ENCODE data around the gene PRKAB2. TPM values are rescaled to one million over a fixed set of nuclear protein-coding genes. Genes with fewer than 3 reads are reported as not detected.

The PRKAB2 gene, protein sequence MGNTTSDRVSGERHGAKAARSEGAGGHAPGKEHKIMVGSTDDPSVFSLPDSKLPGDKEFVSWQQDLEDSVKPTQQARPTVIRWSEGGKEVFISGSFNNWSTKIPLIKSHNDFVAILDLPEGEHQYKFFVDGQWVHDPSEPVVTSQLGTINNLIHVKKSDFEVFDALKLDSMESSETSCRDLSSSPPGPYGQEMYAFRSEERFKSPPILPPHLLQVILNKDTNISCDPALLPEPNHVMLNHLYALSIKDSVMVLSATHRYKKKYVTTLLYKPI
- total RNA-seq: 10 to 100 TPM in 4 of 5 donors, 1 to 10 TPM in 1; 8.1 to 26.3 (median 18.1) TPM
- 1 to 10 TPM; 6.0 to 7.5 (median 6.7) TPM for polyA plus RNA-seq
- long read RNA-seq, donor 1: 0 reads
- long read RNA-seq, donor 2, full-length matches to known transcripts: 3 of 3 reads
- long read RNA-seq, donor 2, partial matches to known transcripts: 0 of 3 reads
- long read RNA-seq, donor 2, other reads (novel, unspliced or antisense): 0 of 3 reads
- long read RNA-seq, donor 3, full-length matches to known transcripts: 3 of 3 reads
- long read RNA-seq, donor 3, partial matches to known transcripts: 0 of 3 reads
- long read RNA-seq, donor 3, other reads (novel, unspliced or antisense): 0 of 3 reads
- long read RNA-seq, donor 4: 0 reads
- long read RNA-seq, donor 5, full-length matches to known transcripts: 4 of 9 reads
- long read RNA-seq, donor 5, partial matches to known transcripts: 5 of 9 reads
- long read RNA-seq, donor 5, other reads (novel, unspliced or antisense): 0 of 9 reads
- long read RNA-seq, donor 6: 0 reads
- long read RNA-seq, donor 7, full-length matches to known transcripts: 2 of 7 reads
- long read RNA-seq, donor 7, partial matches to known transcripts: 5 of 7 reads
- long read RNA-seq, donor 7, other reads (novel, unspliced or antisense): 0 of 7 reads
- long read RNA-seq, donor 8, full-length matches to known transcripts: 3 of 3 reads
- long read RNA-seq, donor 8, partial matches to known transcripts: 0 of 3 reads
- long read RNA-seq, donor 8, other reads (novel, unspliced or antisense): 0 of 3 reads
- long read RNA-seq, donor 9, full-length matches to known transcripts: 4 of 4 reads
- long read RNA-seq, donor 9, partial matches to known transcripts: 0 of 4 reads
- long read RNA-seq, donor 9, other reads (novel, unspliced or antisense): 0 of 4 reads
- long read RNA-seq, donor 10: 0 reads

DNA sequence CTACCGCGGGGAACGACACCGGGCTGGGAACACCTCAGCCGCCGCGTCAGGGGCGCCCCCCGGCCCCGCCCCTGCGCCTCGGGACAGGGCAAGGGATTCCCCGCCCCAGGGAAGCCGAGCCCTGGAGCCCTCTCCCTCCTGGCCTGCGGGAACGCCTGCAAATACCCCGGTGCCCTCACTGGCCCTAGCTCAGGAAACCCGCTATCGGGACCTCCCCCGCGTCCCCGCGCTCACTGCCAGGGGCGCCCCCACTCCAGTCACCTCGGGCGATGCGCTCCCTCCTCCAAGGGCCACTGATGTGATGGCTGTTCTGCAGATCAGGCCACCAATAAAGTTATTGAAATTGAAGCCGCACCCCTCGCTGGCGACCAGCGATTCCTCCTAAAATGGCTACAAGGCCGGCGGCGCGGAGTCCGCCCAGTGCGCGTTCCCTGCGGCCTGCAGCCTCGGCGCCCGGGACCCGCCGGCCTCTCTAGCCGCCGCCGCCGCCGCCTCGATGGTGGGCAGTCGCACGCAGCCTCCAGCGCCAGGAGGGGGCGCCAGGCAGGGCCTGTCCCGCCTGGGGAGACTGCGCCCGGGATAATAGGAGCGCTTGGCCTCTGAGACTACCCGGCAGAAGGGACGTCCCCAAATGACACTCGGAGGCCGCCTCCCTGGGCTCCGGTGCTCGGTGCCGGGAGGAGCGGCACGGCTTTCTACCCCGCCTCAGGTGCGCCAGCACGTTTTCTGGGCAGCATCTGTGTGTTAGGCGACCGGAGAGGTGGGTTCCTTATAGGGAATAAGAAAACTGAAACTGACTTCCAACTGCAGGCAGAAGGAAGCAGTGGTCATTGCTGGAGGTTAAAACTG is at the start of gene PRKAB2:
PRKAB2 (minus strand) TSS at position 303 of the 849 bp plus-strand sequence. CDS start 326 bp downstream, outside the sequence.
- Histone ChIP-seq H3K9me3 (no peaks in the 10 kb centered on the region), H3K27ac (peak within 1 kb of the TSS; percentile 95 to 98 (median 96)), H3K36me3 (peaks cover 0 to 3% (median 0%) of the 10 kb centered on the region in 4 donors), H3K4me3 (peak within 1 kb of the TSS; percentile 70 to 92 (median 90)), H3K27me3 (no peaks in the 10 kb centered on the region), H3K4me1 (peaks cover 19 to 58% (median 38%) of the 10 kb centered on the region in 4 donors)
- WGBS, 5 donors: 0 to 1% (median 0%) methylated on average over 16 to 72 of the region's 72 CpGs
- intact Hi-C loops (cut with DNase I; ENCODE audit: low total_unique reads): no loop called here
- DNase-seq: peak; percentile 97 to 99
- TF ChIP-seq, protein P1, sequence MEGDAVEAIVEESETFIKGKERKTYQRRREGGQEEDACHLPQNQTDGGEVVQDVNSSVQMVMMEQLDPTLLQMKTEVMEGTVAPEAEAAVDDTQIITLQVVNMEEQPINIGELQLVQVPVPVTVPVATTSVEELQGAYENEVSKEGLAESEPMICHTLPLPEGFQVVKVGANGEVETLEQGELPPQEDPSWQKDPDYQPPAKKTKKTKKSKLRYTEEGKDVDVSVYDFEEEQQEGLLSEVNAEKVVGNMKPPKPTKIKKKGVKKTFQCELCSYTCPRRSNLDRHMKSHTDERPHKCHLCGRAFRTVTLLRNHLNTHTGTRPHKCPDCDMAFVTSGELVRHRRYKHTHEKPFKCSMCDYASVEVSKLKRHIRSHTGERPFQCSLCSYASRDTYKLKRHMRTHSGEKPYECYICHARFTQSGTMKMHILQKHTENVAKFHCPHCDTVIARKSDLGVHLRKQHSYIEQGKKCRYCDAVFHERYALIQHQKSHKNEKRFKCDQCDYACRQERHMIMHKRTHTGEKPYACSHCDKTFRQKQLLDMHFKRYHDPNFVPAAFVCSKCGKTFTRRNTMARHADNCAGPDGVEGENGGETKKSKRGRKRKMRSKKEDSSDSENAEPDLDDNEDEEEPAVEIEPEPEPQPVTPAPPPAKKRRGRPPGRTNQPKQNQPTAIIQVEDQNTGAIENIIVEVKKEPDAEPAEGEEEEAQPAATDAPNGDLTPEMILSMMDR (IDR thresholded peaks at IDR 0.05): peak in 5 of 7 experiments; percentile 78 to 95 (median 91)
- TF ChIP-seq POLR2AphosphoS5 (IDR thresholded peaks at IDR 0.05) (peak; percentile 53 to 84 (median 72)), POLR2A (IDR thresholded peaks at IDR 0.05) (peak in 2 of 4 donors; percentile 23 to 61), EP300 (IDR thresholded peaks at IDR 0.05) (no peak)

DNA sequence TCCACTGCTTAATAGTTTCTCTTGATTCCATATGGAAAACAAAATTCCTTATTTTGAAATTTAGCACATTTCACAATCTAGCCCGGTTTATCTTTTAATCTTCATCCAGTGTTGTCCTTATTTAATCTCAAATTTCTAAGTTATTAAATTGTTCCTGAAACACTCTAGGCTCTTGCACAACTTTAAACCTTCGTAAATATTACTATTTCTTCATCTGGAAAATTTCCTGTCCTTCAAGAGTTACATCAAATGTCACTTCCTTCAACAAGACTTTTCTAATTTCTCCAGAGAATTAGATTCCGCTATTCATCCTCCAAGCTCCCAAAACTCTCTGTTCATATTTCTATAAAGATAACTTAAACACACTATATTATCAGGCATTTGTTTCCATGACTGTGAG is 46.3 kb upstream of the PRKAB2 start:
- H3K27me3 ChIP-seq: no peaks in the 10 kb centered on the region
- H3K4me3 ChIP-seq: no peak overlapping the region
- DNase-seq: no peak
- intact Hi-C loops (cut with DNase I; ENCODE audit: low total_unique reads): no loop called here
- H3K9me3 ChIP-seq: no peaks in the 10 kb centered on the region
- no peak overlapping the region for H3K27ac ChIP-seq
- peaks cover 0 to 45% (median 6%) of the 10 kb centered on the region in 4 donors for H3K36me3 ChIP-seq
- TF ChIP-seq, protein P1 (IDR thresholded peaks at IDR 0.05): no peak
- TF ChIP-seq POLR2A (IDR thresholded peaks at IDR 0.05) (no peak), POLR2AphosphoS5 (IDR thresholded peaks at IDR 0.05) (no peak), EP300 (IDR thresholded peaks at IDR 0.05) (no peak)
- WGBS, 5 donors: 52 to 96% (median 61%) methylated on average over 2 to 3 of the region's 3 CpGs
- peaks cover 0 to 26% (median 16%) of the 10 kb centered on the region in 4 donors for H3K4me1 ChIP-seq

DNA sequence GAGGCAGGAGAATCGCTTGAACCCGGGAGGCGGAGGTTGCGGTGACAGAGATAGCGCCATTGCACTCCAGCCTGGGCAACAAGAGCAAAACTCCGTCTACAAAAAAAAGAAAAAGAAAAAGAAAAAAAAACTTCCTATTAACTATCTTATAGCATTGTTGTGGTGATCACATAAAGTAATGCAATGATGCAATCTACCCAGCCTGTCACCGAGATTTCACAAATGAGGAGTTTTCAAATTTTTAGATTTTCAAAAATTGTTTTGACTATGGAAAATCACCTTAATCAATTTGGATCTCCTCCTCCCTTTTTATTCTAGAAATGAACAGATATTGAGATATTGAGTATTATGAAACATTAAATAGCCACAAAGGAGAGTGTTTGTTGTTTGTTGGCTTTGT is 44.9 kb upstream of the PRKAB2 start:
- WGBS, 5 donors: 91 to 99% (median 96%) methylated on average over 6 to 7 of the region's 7 CpGs
- Histone ChIP-seq H3K27ac (no peak overlapping the region), H3K9me3 (no peaks in the 10 kb centered on the region), H3K4me1 (peaks cover 0 to 35% (median 19%) of the 10 kb centered on the region in 4 donors), H3K27me3 (no peaks in the 10 kb centered on the region), H3K36me3 (peaks cover 1 to 58% (median 14%) of the 10 kb centered on the region in 4 donors), H3K4me3 (no peak overlapping the region)
- no peak for TF ChIP-seq POLR2AphosphoS5 (IDR thresholded peaks at IDR 0.05)
- TF ChIP-seq POLR2A (IDR thresholded peaks at IDR 0.05): no peak
- TF ChIP-seq EP300 (IDR thresholded peaks at IDR 0.05): no peak
- TF ChIP-seq, protein P1 (IDR thresholded peaks at IDR 0.05): no peak
- intact Hi-C loops (cut with DNase I; ENCODE audit: low total_unique reads): no loop called here
- no peak for DNase-seq

All from stomach (tissue), 19 donors.